OCI-LY3 (cell line): ENCODE results near the gene CNTN5.
A peak's percentile ranks its signal among the peaks of the same experiment; 100 is the strongest.

Experiments
- H2AFZ ChIP-seq: fragments of 200-600, 300-600 bp; shearing (Covaris generic); 2 replicates; pipeline ENCODE4 v1.6.0; 2014; ENCODE audit warnings: antibody characterized with exemption, low read depth, low read length
- H3K27ac ChIP-seq: fragments of 200-600, 300-600 bp; sonication (generic); 2 replicates; pipeline ENCODE4 v1.5.1; 2014; ENCODE audit warnings: mild to moderate bottlenecking, low read length, moderate library complexity, mixed read lengths
- H3K27me3 ChIP-seq: fragments of 200-600, 300-600 bp; sonication (generic); 2 replicates; pipeline ENCODE4 v1.6.1; 2014; ENCODE audit warnings: low read depth, low read length, mixed read lengths
- H3K36me3 ChIP-seq: fragments of 200-600, 300-600 bp; sonication (generic); replicated peaks from 2 replicates; pipeline ENCODE3; 2014; ENCODE audit warnings: low read depth, low read length, mixed read lengths
- H3K4me1 ChIP-seq: fragments of 300-600, 200-600 bp; sonication (generic); 2 replicates; pipeline ENCODE4 v1.6.1; 2014; ENCODE audit warnings: low read length, mixed read lengths
- H3K4me2 ChIP-seq: fragments of 200-600, 300-600 bp; sonication (generic); 2 replicates; pipeline ENCODE4 v1.6.1; 2014; ENCODE audit warnings: low read length, mixed read lengths
- H3K4me3 ChIP-seq: fragments of 300-600, 200-600 bp; sonication (generic); 2 replicates; pipeline ENCODE4 v1.5.1; 2014; ENCODE audit warnings: antibody characterized with exemption, mild to moderate bottlenecking, low read length, moderate library complexity
- H3K79me2 ChIP-seq: fragments of 300-600, 200-600 bp; shearing (Covaris generic); 2 replicates; pipeline ENCODE4 v1.6.1; 2014; ENCODE audit warnings: mild to moderate bottlenecking, low read length, mixed read lengths
- H3K9ac ChIP-seq: fragments of 300-600, 200-600 bp; shearing (Covaris generic); 2 replicates; pipeline ENCODE4 v1.6.0; 2014; ENCODE audit warnings: mild to moderate bottlenecking, low read length, moderate library complexity
- H3K9me3 ChIP-seq: fragments of 200-600, 300-600 bp; shearing (Covaris generic); 2 replicates; pipeline ENCODE4 v1.6.1; 2014; ENCODE audit warnings: low read length, mixed read lengths; ENCODE audit not compliant: insufficient read depth
- H4K20me1 ChIP-seq: fragments of 200-600, 300-600 bp; sonication (generic); 2 replicates; pipeline ENCODE4 v1.6.1; 2016; ENCODE audit warnings: low read length, mixed read lengths; ENCODE audit not compliant: insufficient read depth
- EZH2phosphoT487 ChIP-seq: fragments of 200-600 bp; shearing (Covaris generic); IDR thresholded peaks from 2 replicates; pipeline ENCODE4 v1.6.1; 2018; ENCODE audit warnings: antibody characterized with exemption, mixed run types, low read depth
- TF ChIP-seq, protein P1 (sequence below): fragments of 200-600, 300-600 bp; sonication (generic); IDR thresholded peaks from 2 replicates; pipeline ENCODE4 v1.5.1; 2014; ENCODE audit warnings: antibody characterized with exemption, low read length, low read depth

The CNTN5 gene

DNA sequence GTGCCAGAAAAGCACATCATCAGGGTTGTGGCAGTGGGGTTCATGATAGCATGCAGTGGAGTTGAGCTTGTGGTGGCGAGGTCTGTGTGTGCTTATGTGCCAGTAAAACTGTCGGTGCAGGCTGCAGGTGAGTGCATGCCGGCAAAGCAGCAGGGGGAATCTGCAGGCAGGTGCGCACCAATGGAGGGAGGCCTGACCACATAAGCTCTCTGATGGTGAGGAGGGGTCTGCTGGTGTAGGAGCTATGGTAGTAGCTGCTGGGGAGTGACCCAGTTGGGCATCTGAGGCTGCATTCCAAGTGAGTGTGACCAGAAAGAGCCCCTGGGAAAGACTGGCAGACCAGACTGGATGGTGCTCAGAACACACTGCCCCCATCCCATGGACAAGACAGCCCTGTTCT, 121.5 kb downstream of the CNTN5 start:
- no peaks in the 10 kb centered on the region for H3K27me3 ChIP-seq
- no peaks in the 10 kb centered on the region for H4K20me1 ChIP-seq
- no peaks in the 10 kb centered on the region for H3K36me3 ChIP-seq
- no peak overlapping the region for H3K27ac ChIP-seq
- no peak overlapping the region for H2AFZ ChIP-seq
- H3K9me3 ChIP-seq, result no peaks in the 10 kb centered on the region
- no peaks in the 10 kb centered on the region for H3K4me1 ChIP-seq
- TF ChIP-seq EZH2phosphoT487, result no peak
- TF ChIP-seq, protein P1, sequence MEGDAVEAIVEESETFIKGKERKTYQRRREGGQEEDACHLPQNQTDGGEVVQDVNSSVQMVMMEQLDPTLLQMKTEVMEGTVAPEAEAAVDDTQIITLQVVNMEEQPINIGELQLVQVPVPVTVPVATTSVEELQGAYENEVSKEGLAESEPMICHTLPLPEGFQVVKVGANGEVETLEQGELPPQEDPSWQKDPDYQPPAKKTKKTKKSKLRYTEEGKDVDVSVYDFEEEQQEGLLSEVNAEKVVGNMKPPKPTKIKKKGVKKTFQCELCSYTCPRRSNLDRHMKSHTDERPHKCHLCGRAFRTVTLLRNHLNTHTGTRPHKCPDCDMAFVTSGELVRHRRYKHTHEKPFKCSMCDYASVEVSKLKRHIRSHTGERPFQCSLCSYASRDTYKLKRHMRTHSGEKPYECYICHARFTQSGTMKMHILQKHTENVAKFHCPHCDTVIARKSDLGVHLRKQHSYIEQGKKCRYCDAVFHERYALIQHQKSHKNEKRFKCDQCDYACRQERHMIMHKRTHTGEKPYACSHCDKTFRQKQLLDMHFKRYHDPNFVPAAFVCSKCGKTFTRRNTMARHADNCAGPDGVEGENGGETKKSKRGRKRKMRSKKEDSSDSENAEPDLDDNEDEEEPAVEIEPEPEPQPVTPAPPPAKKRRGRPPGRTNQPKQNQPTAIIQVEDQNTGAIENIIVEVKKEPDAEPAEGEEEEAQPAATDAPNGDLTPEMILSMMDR, result no peak
- H3K9ac ChIP-seq, result no peak overlapping the region
- no peak overlapping the region for H3K4me3 ChIP-seq
- no peak overlapping the region for H3K4me2 ChIP-seq
- no peaks in the 10 kb centered on the region for H3K79me2 ChIP-seq

DNA sequence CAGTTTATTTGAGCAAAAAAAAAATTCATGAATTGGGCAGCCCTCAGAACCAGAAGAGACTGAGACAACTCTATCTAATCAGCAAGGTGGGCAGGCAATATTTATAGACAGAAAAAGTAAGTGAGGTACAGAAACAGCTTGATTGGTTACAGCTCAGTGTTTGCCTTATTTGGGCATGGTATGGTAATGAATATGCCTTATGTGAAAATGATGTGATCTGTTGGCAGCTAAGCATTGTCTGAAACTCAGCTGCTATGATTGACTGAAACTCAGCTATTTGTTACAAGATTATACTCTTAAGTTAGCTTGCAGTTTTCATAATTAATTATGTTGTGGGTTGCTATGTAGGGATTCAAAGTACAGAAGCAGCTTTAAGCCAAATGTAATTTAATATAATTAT, 127.6 kb downstream of the CNTN5 start:
- Histone ChIP-seq H3K27ac (no peak overlapping the region), H3K4me3 (no peak overlapping the region), H3K9me3 (no peaks in the 10 kb centered on the region), H4K20me1 (no peaks in the 10 kb centered on the region), H3K79me2 (no peaks in the 10 kb centered on the region), H3K9ac (no peak overlapping the region), H3K4me1 (no peaks in the 10 kb centered on the region), H3K36me3 (no peaks in the 10 kb centered on the region), H3K4me2 (no peak overlapping the region), H3K27me3 (no peaks in the 10 kb centered on the region), H2AFZ (no peak overlapping the region)
- no peak for TF ChIP-seq EZH2phosphoT487
- TF ChIP-seq, protein P1, result no peak

DNA sequence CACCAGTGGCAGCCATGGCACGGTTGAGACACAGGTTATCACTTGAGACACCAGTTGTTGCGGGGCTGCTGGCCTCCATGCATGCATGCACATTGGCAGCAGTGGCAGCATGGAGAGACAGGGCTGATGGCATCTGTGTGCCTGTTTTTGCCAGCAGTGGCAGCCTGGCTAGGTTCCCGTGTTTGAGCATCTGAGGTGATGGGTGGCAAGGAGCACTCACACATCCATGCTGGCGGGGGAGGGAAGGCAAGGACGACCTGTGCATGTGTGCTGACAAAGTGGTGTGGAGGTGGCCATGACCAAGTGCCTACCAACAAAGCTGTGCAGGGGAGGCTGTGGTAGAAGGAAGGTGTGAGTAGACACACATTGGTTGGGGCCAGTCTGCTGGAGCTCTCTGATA, 133.5 kb downstream of the CNTN5 start:
- Histone ChIP-seq H3K9me3 (no peaks in the 10 kb centered on the region), H3K4me3 (no peak overlapping the region), H3K36me3 (no peaks in the 10 kb centered on the region), H3K9ac (no peak overlapping the region), H4K20me1 (no peaks in the 10 kb centered on the region), H3K4me1 (0 out of 2 replicates have a peak, but pooled peaks cover 4% of the 10 kb centered on the region), H3K4me2 (no peak overlapping the region), H3K27ac (no peak overlapping the region), H2AFZ (0 out of 2 replicates have a peak overlapping the region, but pooled peaks have one; percentile 59), H3K27me3 (no peaks in the 10 kb centered on the region), H3K79me2 (no peaks in the 10 kb centered on the region)
- TF ChIP-seq, protein P1, result no peak
- no peak for TF ChIP-seq EZH2phosphoT487

DNA sequence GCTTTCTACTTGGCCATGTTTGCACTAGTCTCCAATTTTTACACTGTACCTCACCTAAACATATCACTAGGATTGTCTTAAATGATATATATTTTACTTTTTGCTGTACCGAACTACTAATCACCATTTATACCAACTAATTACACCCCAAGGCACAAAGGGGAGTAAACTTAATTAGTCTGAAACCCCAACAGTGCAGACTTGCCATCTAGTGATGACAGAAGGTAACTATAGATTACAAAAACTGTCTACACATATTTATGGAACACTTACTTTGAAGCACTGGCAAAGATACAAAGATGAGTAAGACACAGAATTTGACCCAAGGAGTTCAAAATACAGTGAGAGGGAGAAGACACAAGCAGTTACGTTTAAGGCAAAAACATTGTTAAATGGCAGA, 139.7 kb downstream of the CNTN5 start:
- Histone ChIP-seq H3K4me3 (no peak overlapping the region), H3K9me3 (no peaks in the 10 kb centered on the region), H3K79me2 (no peaks in the 10 kb centered on the region), H3K27ac (no peak overlapping the region), H3K36me3 (no peaks in the 10 kb centered on the region), H3K4me2 (no peak overlapping the region), H3K27me3 (no peaks in the 10 kb centered on the region), H3K9ac (no peak overlapping the region), H2AFZ (no peak overlapping the region), H3K4me1 (peaks cover 2% of the 10 kb centered on the region; the same call in 1 of the 2 replicates), H4K20me1 (no peaks in the 10 kb centered on the region)
- TF ChIP-seq, protein P1, result peak; percentile 31
- TF ChIP-seq EZH2phosphoT487, result no peak
